Cardiac muscle cell (in vitro differentiated cells and primary cell): ENCODE data around the gene BTD. TPM values are rescaled to one million over a fixed set of nuclear protein-coding genes. Genes with fewer than 3 reads are reported as not detected.

ENCODE experiments used
- DNase-seq, 2 donors: peaks; one replicate each; pipeline versions ENCODE4 v3.0.0 to v3.0.0-alpha.2; 2010 to 2017; ENCODE audit warnings: low read depth in 1 of 2, low spot score in 1 of 2
- H3K27ac ChIP-seq: fragments of 200-600 bp; sonication (generic); 2 replicates; pipeline ENCODE4 v1.5.1; 2016
- H3K27me3 ChIP-seq: fragments of 200-600 bp; sonication (generic); 2 replicates; pipeline ENCODE4 v1.6.0; 2016; ENCODE audit warnings: control low read depth
- H3K36me3 ChIP-seq: fragments of 200-600 bp; sonication (generic); 2 replicates; pipeline ENCODE4 v1.5.1; 2016; ENCODE audit warnings: control low read depth
- H3K4me1 ChIP-seq: fragments of 200-600 bp; sonication (generic); 2 replicates; pipeline ENCODE4 v1.8.1; 2017; ENCODE audit warnings: low read depth, mild to moderate bottlenecking, mixed run types
- H3K4me3 ChIP-seq: fragments of 200-600 bp; sonication (generic); 2 replicates; pipeline ENCODE4 v1.5.1; 2016; ENCODE audit warnings: mild to moderate bottlenecking
- H3K9me3 ChIP-seq: fragments of 200-600 bp; sonication (generic); 2 replicates; pipeline ENCODE4 v1.5.1; 2017; ENCODE audit warnings: low read depth, mild to moderate bottlenecking, control low read depth
- CTCF ChIP-seq: IDR thresholded peaks from 2 replicates; pipeline ENCODE4 v1.5.1; 2012; ENCODE audit warnings: low read depth, mild to moderate bottlenecking, low read length
- polyA plus RNA-seq: library from polyadenylated mRNA; unstranded; fragments of >200 nt; fragmentation: Nextera tagmentation; extraction: Ambion mirVana; gene quantifications from 2 replicates; pipeline ENCODE4 v1.2.1, GENCODE V29; 2016
- total RNA-seq: library from RNA; depleted of rRNA; stranded (reverse); fragments of >200 nt; gene quantifications from 2 replicates; pipeline ENCODE4 v1.2.3, GENCODE V29; 2016

Gene BTD
- total RNA-seq: 9.4 and 12.9 TPM in 2 replicates
- 13.8 and 14.4 TPM in 2 replicates for polyA plus RNA-seq

GRCh38 chr3:15601399-15602145, at the start of gene BTD, which contains the start of gene HACL1:
Gene BTD, plus strand, starts transcription at chr3:15601745. Its CDS starts 33,695 bp downstream, at chr3:15635440.
Gene HACL1, minus strand, starts transcription at chr3:15601569. Its CDS starts 106 bp downstream, at chr3:15601463.
- no peaks in the 10 kb centered on the region for H3K4me1 ChIP-seq
- peak; percentile 19 for TF ChIP-seq CTCF
- H3K27me3 ChIP-seq: no peaks in the 10 kb centered on the region
- H3K27ac ChIP-seq: peak within 1 kb of the TSS; percentile 92
- H3K4me3 ChIP-seq: peak within 1 kb of the TSS; percentile 58
- peak; percentile 99 to 100 for DNase-seq
- H3K9me3 ChIP-seq: no peaks in the 10 kb centered on the region
- H3K36me3 ChIP-seq: peaks cover 5% of the 10 kb centered on the region

- Histone ChIP-seq H3K9me3 (no peaks in the 10 kb centered on the region), H3K27ac (no peak overlapping the region), H3K4me1 (no peaks in the 10 kb centered on the region), H3K36me3 (no peaks in the 10 kb centered on the region), H3K4me3 (no peak overlapping the region), H3K27me3 (no peaks in the 10 kb centered on the region)
- no peak for TF ChIP-seq CTCF
- no peak for DNase-seq
These were observed 49.6 kb upstream of the BTD start for GRCh38 chr3:15551902-15552301.

GRCh38 chr3:15553749-15554148, 47.8 kb upstream of the BTD start:
- Histone ChIP-seq H3K36me3 (no peaks in the 10 kb centered on the region), H3K9me3 (no peaks in the 10 kb centered on the region), H3K27me3 (no peaks in the 10 kb centered on the region), H3K4me3 (no peak overlapping the region), H3K4me1 (no peaks in the 10 kb centered on the region), H3K27ac (no peak overlapping the region)
- TF ChIP-seq CTCF: no peak
- no peak for DNase-seq

GRCh38 chr3:15556512-15556911, 45.0 kb upstream of the BTD start:
- H3K27ac ChIP-seq: no peak overlapping the region
- H3K9me3 ChIP-seq: no peaks in the 10 kb centered on the region
- no peak for TF ChIP-seq CTCF
- no peaks in the 10 kb centered on the region for H3K27me3 ChIP-seq
- no peak for DNase-seq
- H3K36me3 ChIP-seq: no peaks in the 10 kb centered on the region
- H3K4me1 ChIP-seq: no peaks in the 10 kb centered on the region
- H3K4me3 ChIP-seq: no peak overlapping the region

GRCh38 chr3:15557511-15557946, 44.0 kb upstream of the BTD start:
- no peak overlapping the region for H3K27ac ChIP-seq
- H3K4me3 ChIP-seq: no peak overlapping the region
- H3K27me3 ChIP-seq: no peaks in the 10 kb centered on the region
- peak; percentile 56 for TF ChIP-seq CTCF
- peak; percentile 59 to 87 for DNase-seq
- no peaks in the 10 kb centered on the region for H3K9me3 ChIP-seq
- no peaks in the 10 kb centered on the region for H3K4me1 ChIP-seq
- peaks cover 3% of the 10 kb centered on the region for H3K36me3 ChIP-seq
